Inferior parietal cortex (tissue), 1 donor: Measurements from ENCODE around the gene UBTF.

Experiments used
- DNase-seq: peaks from one replicate; pipeline ENCODE4 v3.0.0-alpha.2; 2016; ENCODE audit errors: extremely low spot score

The UBTF gene

DNA sequence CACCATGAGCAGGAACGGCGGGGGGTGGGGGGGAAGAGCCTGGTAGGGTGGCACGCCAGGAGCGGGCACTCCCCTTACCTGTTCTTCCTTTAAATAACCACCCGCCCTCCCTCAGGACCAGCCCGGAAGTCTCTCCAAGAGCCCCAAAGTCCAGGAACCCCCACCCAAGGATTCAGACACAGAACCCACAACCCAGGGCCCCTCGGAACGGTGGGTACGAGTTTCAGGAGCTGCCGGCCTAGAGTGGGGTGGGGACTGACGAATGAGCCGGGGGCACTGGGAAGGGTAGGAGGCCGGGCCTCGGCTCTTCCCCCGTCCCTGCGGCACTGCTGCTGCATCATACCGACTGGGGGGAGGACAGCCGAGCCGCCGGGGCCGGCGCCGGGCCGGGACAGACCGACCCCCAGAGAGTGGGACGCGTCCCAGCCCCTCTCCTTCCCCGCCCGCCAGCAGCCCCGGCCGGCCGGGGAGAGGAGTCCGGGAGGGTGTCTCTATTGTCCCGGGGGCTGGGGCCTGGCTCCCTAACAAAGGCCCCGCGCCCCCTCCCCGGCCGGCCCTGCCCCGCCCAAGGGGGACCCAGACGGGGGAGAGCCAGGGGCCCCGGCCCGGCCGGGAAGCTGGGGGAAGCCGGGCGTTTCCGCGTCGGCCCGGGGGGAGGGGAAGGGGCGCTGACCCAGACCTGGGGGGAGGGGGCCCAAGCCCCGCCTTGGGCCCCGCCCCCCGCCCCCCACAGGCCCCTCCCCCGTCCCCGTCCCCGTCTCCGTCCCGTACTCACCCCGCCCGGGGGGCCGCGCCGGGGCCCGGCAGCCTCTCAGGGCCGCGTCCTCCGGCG, 20.5 kb downstream of the UBTF start:
- DNase-seq: no peak

DNA sequence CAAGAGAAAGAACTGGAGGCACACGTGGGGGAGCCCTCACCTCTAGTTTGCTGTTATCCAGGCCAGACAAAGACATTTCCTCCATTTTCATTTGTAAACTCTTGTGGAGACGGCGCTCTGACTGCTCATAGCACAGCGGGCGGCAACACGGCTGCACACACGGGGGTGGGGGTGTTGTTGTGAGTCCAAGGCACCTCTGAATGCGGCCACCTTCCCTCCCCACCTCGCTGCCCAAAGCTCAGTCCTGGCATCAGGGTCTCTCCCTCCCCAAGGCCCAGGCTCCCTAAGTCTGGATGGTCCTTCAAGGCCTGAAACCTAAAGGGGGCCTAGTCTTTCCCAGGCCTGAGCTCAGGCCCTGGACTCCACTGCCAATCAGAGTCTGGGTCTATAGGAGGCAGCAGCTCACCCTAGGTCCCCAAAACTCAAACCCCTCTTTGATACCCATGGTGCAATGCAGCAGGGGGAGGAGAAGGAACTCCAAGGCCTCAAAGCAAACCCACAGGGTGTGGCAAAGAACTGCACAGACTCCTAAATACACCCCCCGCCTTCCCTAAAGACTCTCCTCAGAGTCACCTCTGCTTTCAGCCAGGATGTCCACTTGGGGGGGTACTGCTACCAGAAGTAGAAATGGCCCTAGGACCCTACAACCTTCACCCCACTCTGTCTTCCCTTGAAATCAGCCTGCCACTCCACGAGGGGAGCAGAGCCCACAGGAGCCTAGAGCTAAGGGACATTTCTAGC, 21.3 kb downstream of the UBTF start:
- DNase-seq: peak; percentile 40

DNA sequence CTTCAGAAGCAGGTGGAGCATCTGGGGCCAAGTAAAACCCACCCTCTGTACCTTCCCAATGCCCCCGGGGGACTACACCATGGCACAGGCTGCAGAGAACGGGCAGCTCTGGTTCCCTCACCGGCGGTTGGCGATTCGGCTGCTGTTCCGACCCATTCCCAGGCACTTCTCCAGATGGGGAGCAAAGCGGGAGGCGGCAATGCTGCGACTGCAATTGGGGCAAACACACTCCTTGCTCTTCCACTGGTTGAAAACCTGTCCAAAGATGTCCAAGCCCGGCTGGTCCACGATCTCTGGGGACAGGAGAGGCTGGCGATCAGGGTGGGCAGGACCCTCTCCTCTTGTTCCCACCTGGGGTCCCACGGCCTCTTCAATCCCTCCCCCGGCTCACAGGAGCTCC, 22.4 kb downstream of the UBTF start:
- no peak for DNase-seq

GRCh38 chr17:44193326-44194084, 26.0 kb downstream of the UBTF start:
- no peak for DNase-seq

- DNase-seq: no peak
These were observed 26.7 kb downstream of the UBTF start for GRCh38 chr17:44192750-44193149.

- no peak for DNase-seq
These were observed 27.5 kb downstream of the UBTF start for GRCh38 chr17:44191941-44192496.

DNA sequence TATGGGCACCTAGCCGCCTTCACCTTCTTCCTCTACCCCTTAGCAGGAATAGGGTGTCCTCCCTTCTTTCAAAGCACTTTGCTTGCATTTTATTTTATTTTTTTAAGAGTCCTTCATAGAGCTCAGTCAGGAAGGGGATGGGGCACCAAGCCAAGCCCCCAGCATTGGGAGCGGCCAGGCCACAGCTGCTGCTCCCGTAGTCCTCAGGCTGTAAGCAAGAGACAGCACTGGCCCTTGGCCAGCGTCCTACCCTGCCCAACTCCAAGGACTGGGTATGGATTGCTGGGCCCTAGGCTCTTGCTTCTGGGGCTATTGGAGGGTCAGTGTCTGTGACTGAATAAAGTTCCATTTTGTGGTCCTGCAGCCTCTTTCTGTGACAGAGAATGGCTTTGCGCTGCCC, 28.1 kb downstream of the UBTF start:
- DNase-seq: no peak

DNA sequence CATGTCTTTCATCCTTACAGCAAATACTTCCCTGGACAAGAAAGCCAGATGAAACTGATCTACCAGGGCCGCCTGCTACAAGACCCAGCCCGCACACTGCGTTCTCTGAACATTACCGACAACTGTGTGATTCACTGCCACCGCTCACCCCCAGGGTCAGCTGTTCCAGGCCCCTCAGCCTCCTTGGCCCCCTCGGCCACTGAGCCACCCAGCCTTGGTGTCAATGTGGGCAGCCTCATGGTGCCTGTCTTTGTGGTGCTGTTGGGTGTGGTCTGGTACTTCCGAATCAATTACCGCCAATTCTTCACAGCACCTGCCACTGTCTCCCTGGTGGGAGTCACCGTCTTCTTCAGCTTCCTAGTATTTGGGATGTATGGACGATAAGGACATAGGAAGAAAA, 29.0 kb downstream of the UBTF start:
- no peak for DNase-seq

DNA sequence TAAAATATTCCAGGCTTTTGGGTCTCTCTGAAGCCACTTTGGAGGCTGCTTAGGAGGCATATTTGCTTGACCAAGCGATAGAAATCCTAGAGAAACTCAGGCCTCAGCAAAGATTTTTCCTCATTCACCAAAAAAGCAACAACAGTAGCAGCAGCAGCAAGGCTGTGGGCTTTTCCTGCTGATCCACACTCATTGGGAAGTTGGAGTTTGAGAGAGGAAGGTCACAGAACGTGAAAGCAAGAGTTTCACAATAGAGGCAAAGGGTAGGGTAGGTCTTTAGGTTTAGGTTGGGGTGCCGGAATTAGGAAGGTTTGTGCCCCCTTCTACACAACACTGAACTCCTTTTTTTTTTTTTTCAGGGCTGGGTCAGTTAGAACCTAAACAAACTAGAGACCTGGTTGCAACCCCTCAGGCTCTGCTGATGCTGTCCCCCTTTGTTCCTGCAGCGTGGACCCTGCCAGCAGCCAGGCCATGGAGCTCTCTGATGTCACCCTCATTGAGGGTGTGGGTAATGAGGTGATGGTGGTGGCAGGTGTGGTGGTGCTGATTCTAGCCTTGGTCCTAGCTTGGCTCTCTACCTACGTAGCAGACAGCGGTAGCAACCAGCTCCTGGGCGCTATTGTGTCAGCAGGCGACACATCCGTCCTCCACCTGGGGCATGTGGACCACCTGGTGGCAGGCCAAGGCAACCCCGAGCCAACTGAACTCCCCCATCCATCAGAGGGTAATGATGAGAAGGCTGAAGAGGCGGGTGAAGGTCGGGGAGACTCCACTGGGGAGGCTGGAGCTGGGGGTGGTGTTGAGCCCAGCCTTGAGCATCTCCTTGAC, 30.7 kb downstream of the UBTF start:
- DNase-seq: no peak

DNA sequence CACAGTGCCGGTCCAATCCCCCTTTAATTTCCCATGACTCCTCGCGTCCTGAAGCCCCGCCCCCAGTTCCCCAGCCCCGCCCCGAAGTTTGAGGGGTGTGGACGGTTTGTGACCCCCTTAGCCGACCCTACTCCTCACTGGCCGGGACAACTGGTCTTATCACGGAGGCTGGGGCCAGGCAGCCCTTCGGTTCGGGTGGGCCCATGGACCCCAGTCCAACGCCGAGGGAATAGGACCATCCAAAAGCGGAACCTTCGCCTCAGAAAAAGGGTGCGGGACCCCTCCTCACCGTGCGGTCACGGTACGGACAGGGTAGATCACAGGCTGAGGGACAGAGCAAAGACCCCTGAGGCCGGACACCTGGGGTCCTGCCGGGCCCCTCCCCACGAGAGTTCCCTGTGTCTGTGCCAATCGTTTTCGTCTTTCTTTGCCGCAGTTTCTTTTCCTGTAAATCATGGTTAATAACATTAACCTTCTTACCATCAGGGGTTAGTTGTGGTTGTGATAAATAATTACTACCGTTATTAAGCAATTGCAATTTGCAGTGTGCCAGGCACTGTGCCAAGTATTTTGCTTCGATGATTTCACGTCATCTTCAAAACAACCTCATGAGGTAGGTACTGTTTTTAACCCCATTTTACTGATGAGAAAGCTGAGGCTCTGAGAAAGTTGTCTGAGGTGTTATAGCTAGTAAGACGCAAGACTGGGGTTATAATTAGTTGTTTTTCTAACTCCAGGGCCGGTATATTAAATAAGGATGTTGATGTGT, 32.2 kb downstream of the UBTF start:
- no peak for DNase-seq

- peak; percentile 99 for DNase-seq
These were observed 33.0 kb downstream of the UBTF start, which contains the start of gene TMUB2 for GRCh38 chr17:44186307-44187130. TSS of gene TMUB2 (plus strand) at chr17:44186972. CDS start at chr17:44187709, 737 bp downstream.

GRCh38 chr17:44184212-44184810, 35.2 kb downstream of the UBTF start:
- no peak for DNase-seq

DNA sequence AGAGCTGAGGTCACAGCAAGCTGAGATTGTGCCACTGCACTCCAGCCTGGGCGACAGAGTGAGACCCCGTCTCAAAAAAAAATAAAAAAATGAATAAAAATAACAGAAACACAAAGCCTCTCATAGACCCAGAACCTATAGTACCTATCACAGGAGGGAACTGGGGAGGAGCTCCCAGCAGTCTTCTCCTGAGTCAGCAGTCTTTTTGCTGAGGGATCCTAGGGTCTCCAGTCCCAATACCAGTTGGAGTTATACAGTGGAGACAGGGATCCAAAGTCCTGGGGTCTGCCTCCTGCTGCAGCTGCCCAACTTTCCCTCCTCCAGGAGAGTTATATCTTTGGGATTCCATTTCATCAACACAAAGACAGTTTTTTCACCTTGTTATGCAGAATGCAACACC, 36.5 kb downstream of the UBTF start:
- DNase-seq: no peak

DNA sequence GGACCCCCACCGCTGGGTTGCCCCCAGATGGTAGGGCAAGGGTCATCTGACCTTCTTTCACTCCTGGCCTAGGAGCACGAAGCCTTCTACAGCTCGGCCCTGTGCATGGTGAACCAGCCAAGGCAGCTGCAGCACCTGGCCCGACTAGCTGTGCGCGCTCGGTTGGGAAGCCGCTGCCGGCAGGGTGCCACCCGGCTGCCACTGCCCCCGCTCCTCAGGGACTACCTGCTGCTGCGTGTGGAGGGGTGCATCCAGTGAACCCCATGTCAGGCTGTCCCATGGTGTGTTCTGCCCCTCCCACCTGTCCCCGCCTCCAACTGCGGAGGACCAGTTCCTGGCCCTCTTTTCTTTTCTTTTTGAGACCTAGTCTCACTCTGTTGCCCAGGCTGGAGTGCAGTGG, 41.3 kb downstream of the UBTF start:
- DNase-seq: no peak

- no peak for DNase-seq
These were observed 41.8 kb downstream of the UBTF start for GRCh38 chr17:44177640-44178039.

DNA sequence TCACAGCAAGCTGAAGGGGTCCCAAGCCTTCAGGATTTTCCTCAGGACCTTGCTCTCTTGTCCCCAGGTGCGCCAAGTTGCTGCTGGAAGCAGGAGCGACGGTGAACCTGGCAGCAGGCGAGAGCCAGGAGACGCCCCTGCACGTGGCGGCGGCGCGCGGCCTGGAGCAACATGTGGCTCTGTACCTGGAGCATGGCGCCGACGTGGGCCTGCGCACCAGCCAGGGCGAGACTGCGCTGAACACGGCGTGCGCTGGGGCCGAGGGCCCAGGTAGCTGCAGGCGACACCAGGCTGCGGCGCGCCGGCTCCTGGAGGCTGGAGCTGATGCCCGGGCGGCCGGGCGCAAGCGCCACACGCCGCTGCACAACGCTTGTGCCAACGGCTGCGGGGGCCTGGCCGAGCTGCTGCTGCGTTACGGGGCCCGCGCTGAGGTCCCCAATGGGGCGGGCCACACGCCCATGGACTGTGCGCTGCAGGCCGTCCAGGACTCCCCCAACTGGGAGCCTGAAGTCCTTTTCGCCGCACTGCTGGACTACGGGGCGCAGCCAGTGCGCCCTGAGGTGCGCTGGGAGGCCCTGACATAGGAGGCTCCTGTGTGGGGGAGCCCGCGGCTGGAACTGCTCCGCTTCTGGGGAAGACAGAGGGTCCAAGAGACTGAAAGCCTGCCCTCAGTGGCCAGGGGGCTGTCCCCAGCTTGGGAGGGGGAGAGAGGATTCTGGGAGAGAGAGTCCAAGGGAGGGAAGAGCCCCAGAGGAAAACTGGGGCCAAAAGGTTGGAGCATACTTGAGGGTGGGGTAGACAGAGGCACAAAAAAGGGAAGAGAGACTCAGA, 42.6 kb downstream of the UBTF start:
- DNase-seq: no peak

- DNase-seq: no peak
These were observed 43.2 kb downstream of the UBTF start for GRCh38 chr17:44176257-44176656.

DNA sequence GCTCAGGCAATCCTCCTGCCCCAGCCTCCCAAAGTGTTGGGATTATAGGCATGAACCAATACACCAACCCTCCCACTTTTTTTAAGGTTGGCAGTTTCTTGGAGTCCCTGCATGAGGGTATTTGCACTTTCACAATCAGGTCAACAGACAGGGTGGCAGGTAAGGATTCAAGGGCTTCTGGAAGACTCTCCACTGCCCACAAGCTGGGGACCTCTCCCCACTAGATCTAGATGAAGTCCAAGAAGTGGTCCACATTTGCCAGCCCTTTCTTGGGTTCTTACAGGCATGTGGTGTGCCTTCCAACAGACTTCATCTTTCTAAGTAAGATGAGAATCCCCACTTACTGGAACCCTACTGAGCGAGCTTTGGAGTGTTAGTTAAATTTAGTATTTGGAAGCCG, 45.0 kb downstream of the UBTF start:
- no peak for DNase-seq
